ENCODE measurements around the gene PTPRG.

Gene PTPRG

DNA sequence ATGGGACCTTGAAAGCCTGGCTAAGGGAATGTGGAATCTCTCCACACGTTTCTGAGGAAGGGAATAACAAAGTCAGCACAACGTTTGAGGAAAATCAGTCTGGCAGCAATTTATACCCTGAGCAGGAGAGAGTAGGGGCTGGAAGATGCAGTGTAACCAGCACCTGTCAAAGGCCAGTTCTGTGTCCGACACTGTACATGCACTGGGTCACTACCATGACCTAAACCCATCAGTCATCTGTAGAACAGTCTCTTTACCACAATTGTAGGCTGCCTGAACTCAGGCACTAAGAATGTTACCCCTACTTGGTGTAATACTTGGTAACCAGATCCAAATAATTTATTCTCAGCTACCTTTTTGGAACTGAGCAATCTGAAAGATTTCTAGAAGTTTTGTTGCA is 698.6 kb downstream of the PTPRG start:
- no peak overlapping the region for H3K27ac ChIP-seq
- TF ChIP-seq, protein P1, sequence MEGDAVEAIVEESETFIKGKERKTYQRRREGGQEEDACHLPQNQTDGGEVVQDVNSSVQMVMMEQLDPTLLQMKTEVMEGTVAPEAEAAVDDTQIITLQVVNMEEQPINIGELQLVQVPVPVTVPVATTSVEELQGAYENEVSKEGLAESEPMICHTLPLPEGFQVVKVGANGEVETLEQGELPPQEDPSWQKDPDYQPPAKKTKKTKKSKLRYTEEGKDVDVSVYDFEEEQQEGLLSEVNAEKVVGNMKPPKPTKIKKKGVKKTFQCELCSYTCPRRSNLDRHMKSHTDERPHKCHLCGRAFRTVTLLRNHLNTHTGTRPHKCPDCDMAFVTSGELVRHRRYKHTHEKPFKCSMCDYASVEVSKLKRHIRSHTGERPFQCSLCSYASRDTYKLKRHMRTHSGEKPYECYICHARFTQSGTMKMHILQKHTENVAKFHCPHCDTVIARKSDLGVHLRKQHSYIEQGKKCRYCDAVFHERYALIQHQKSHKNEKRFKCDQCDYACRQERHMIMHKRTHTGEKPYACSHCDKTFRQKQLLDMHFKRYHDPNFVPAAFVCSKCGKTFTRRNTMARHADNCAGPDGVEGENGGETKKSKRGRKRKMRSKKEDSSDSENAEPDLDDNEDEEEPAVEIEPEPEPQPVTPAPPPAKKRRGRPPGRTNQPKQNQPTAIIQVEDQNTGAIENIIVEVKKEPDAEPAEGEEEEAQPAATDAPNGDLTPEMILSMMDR (conservative IDR thresholded peaks at IDR 0.05): no peak
- no peak for TF ChIP-seq ZFX (IDR thresholded peaks at IDR 0.05)

DNA sequence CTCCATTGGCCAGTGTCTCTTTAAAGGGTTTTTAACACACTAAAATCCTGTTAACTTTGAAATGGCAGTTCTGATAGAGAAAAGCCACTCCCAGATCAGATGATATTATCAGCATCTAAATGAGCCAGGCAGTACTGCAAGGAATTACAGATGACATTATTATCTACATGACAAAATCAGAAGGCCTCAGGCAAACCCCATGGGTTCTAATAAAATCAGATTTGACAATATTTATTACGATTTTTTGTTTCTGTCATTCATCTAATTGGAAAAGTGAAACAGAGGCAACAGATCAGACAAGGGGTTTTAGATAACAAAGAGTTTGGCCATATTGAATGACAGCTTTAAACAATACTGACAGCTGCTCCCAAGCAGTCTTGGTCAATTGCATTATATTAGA is 699.3 kb downstream of the PTPRG start:
- no peak overlapping the region for H3K27ac ChIP-seq
- TF ChIP-seq, protein P1 (conservative IDR thresholded peaks at IDR 0.05): no peak
- TF ChIP-seq ZFX (IDR thresholded peaks at IDR 0.05): no peak

DNA sequence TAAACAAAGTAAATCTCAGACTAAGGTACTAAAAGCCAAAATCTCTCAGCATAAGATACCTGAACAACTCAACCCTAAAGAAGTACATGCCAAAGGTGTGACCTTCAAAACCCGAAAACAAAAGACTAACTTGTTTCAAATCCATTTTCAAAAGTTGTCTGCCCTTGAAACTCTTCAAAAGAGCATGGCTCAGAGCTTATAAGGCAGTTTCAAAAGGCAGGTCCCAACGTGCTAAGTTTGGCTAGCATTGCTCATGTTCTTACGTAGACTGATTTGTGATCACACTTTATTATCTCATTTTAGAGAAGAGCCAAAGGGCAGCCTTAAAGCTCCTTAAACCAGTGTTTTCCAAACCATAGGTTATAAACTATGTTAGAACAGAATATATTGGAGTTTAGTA is 699.8 kb downstream of the PTPRG start:
- no peak for TF ChIP-seq ZFX (IDR thresholded peaks at IDR 0.05)
- TF ChIP-seq, protein P1 (conservative IDR thresholded peaks at IDR 0.05): no peak
- H3K27ac ChIP-seq: no peak overlapping the region

DNA sequence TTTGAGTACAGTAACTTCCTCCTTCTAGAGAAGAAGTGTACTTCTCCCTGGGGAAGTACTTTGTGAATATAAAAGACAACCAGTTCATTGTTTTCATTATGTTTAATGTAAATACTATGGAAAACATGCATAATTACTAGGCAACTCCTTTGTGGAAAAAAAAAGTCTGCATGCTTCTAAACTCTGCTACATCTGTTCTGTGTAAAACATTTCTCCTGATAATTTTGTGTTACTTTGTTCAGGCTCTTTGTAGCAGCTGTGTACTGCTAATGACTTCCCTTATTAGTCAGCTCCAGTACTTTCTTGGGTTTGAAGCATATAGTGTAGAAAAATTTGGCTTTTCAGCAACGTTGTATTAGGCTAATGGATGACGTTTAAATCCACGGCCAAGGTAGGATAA is 700.4 kb downstream of the PTPRG start:
- no peak overlapping the region for H3K27ac ChIP-seq
- TF ChIP-seq, protein P1 (conservative IDR thresholded peaks at IDR 0.05): no peak
- TF ChIP-seq ZFX (IDR thresholded peaks at IDR 0.05): no peak

DNA sequence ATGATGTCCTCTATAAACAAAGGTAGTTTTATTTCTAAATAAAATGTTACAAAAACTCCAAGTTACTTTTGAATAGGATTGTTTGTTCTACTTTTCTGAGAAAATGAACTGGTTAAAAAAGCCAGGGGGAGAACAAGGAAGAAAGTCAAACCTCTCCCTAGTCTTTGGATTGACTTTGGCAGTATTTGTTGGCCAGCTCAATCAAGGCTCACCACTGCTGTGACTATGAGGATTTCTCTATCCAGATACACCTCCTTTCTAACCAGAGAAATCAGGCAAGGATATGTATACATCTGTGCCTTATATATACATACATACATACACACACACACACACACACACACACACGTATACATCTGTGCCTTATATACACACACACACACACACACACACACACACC is 704.2 kb downstream of the PTPRG start:
- TF ChIP-seq, protein P1 (conservative IDR thresholded peaks at IDR 0.05): no peak
- no peak overlapping the region for H3K27ac ChIP-seq

DNA sequence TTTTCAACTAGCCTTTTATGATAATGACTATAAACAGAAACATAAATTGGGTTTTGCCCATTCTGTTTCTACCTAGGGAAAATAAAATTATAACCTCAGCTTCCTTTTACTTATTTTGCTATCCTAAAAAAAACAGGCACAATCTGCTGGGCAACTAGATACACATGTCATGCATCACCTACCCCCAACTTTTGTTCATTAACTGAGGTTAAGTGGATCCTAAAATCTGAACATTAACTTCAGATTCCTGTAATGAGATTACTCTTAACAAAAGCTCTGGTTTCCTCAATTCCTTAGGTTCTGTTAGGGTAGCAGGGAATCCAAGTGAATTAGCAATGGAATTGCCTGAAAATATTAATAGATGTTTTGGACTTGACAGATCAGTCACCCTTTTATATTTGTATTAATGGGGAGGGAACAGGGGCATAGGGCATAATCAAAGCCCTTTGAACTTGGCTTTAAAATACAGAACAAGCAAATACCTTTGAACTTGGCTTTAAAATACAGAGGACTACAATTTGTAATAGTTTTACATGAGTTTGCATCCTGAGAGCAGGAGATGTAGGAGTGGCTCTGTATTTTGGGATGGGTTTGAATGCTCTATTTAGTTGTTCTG is 705.4 kb downstream of the PTPRG start:
- TF ChIP-seq ZFX (IDR thresholded peaks at IDR 0.05): no peak
- TF ChIP-seq, protein P1 (conservative IDR thresholded peaks at IDR 0.05): no peak
- H3K27ac ChIP-seq: no peak overlapping the region

DNA sequence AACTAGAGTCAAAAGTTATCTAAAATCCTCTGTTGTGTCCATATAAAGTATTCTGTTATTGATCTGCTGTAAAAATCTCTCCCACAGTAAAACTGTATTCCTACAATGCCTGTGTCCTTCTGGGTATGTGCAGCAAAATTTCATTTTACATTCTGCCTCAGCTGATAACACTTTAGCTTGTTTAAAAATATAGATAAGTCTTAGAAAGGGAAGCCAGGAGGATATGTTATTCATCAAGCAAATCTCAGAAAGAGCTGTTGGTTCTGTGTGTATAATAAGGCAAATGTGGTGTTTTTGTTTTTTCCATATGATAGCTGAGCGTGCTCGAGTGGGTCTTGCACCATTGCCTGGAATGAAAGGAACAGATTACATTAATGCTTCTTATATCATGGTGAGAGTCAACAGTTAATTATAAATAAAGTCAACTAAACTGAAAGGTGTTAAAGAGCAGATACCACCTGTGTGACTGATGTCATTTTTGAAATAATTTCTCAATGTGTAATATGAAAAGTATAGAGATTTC is 715.3 kb downstream of the PTPRG start:
- no peak overlapping the region for H3K27ac ChIP-seq
- TF ChIP-seq, protein P1 (conservative IDR thresholded peaks at IDR 0.05): no peak
- TF ChIP-seq ZFX (IDR thresholded peaks at IDR 0.05): no peak
